Amniotic epithelial cell (primary cell): ENCODE results near the gene ID4.
A peak's percentile ranks its signal among the peaks of the same experiment; 100 is the strongest.

ENCODE experiments used
- DNase-seq: peaks from one replicate; pipeline ENCODE4 v3.0.0-alpha.2; 2010; ENCODE audit warnings: low read depth

Gene ID4, protein sequence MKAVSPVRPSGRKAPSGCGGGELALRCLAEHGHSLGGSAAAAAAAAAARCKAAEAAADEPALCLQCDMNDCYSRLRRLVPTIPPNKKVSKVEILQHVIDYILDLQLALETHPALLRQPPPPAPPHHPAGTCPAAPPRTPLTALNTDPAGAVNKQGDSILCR

DNA sequence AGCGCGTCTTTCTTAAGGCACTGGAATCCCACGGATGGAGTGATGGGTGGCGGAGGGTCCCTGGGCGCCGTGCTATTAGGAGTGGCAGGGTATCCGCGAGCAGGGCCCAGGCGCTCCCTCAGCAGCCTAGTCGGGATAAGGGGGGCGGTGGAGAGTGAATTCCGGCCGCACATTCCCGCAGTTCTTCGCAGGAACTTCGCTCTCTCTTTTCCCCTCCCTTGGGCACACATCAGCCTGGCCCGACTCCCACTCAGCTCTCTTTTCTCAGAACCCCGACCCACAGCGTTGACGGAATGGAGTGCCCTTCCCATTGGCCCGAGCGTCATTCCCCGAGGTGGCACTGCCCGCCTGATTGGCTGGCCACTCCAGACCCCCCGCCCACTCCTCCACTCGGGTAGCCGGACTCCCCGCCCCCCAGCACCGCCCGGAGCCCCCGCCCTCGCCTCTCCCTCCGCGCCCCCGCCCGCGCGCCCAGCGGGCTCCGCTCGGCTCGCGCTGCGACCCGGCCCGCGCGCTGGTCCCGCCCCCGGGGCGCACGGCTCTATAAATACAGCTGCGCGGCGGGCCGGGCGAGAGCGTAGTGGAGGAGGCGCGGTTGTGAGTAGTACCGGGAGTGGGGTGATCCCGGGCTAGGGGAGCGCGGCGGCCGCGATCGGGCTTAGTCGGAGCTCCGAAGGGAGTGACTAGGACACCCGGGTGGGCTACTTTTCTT, at the start of gene ID4:
Gene ID4, plus strand, starts transcription at position 572 of the 712 bp plus-strand sequence. CDS start 385 bp downstream, outside the sequence.
- peak; percentile 94 for DNase-seq

DNA sequence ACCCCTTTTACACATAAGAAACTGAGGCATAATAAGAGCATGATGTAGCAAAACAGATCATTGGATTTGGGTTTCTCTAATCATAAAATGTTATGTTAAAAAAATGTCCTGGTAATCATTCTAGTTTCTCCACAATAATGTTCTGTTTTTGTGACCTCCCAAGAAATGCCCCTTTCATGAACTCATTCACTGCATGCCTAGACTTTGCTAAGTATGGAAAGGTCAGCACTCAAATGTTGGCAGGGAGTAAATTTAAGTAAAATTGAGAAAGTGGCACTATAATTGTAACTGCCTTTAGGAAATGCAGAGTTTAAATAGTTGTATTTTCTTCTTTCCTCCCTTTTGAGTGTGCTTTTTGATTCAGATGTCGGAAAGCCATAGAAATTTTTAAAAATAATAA, 48.5 kb upstream of the ID4 start:
- no peak for DNase-seq

DNA sequence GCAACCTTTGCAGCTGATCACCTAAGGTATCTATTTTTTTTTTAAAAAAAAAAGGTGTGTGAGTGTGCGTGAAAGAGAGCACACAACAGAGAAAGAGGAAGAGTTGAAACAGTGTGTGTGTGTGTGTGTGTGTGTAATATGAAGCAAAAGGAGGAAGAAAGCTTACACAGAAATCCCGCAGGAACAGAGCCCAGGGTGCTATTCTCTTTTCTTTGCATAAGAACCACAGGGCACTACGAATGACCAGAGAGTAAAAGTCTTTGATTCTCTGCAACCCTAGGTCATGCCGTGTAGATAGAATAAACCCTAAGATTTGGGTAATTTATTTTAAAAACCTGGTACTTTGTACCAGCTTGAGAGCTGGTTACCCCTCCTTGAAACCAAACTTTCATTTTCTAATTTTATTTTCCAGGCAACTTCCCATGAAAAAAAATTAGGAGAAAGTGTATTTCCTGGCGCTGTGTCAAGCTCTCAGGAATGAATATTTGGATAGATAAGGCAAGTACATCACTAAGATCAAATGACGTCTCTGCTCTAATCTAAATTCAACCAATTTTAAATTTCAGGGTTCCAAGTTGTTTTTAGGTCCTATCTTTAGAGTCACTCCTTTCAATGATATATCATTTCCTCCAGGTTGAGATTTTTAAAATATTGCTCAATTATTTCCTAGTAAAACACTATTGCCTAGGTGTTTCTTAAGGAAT, 47.9 kb upstream of the ID4 start:
- DNase-seq, result peak; percentile 17

DNA sequence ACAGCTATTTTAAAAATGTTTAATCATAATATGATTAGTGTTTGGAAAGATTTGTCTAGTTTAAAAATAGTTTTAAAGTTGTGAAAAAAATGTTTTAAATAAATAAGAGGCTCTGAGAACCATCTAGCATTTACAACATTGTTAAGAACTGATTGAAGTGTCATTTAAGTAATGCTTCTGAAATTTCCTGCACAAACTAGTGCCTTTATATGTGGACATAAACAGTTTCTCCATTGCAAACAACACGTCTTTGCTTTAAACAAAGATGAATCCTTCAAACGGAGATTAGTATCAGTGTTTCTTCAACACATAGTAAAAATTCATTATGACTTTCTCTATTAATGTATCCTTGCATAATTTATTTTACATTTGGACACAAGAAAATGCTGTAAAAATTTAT, 45.9 kb upstream of the ID4 start:
- DNase-seq, result no peak

DNA sequence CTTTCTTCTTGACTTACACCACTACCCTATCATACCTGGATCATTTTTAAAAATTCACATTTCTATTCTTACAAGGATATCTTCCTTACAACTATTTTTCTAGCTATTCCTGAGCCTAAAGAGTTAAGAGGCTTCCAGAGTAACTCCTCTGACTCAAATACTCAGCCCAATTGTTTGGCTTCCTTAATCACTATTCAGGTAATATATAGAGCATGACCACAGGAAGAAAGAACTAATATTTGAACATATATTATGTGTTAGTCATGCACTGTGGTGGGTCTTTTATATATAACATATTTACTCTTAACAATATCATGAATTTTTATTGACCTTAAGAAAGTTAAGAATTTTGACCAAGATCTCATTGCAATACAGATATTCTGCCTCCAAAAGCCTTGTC, 42.0 kb upstream of the ID4 start:
- DNase-seq, result no peak

DNA sequence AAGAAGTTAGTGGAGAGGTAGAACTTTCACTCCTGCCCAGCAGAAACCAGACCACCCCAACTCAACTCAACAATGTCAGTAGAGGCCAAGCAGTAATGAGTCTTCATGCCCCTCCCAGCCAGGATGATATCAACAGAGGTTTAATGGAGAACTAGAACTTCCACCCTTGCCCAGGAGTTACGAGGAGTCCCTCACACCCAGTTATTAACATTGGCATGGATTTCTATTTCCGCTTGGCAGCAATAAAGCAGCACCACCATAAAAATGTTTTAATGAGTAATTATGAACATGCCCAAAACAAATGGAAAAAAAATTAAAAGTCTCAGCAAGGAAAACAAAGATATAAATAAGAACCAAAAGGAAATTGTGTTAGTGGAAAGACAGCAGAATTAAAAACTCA, 40.7 kb upstream of the ID4 start:
- no peak for DNase-seq

DNA sequence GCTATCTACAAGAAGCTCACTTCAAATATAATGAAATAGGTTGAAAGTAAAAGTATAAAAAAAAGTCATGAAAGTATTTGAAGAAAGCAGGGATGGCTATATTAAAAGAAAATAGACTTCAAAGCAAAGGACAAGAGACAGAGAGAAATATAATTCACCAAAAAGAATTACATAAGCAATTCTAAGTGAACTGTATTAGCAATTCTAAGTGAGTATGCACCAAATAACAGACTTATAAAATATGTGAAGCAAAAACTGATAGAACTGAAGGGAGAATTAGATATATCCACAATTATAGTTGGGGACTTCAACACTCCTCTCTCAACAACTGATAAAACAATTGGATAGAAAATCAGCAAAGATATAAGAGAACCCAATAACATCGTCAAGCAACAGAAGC, 38.8 kb upstream of the ID4 start:
- DNase-seq, result no peak

DNA sequence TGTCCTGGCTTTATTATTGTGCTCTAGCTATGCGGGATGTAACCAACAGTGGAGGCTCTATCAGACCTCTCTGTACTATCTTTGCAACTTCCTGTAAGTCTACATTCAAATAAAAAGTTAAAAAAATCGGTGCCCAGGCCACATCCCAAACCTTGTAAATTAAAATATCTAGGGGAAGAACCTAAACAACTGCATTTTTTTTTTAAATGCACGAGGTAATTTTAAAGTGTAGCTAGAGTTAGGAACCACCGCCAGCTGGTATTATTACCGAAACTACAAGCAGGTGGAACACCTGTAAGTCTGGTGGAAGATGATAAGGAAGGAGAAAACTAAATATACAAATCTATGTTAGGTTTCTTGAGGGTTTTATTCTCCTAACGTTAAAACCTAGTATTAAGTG, 34.5 kb upstream of the ID4 start:
- DNase-seq, result no peak

DNA sequence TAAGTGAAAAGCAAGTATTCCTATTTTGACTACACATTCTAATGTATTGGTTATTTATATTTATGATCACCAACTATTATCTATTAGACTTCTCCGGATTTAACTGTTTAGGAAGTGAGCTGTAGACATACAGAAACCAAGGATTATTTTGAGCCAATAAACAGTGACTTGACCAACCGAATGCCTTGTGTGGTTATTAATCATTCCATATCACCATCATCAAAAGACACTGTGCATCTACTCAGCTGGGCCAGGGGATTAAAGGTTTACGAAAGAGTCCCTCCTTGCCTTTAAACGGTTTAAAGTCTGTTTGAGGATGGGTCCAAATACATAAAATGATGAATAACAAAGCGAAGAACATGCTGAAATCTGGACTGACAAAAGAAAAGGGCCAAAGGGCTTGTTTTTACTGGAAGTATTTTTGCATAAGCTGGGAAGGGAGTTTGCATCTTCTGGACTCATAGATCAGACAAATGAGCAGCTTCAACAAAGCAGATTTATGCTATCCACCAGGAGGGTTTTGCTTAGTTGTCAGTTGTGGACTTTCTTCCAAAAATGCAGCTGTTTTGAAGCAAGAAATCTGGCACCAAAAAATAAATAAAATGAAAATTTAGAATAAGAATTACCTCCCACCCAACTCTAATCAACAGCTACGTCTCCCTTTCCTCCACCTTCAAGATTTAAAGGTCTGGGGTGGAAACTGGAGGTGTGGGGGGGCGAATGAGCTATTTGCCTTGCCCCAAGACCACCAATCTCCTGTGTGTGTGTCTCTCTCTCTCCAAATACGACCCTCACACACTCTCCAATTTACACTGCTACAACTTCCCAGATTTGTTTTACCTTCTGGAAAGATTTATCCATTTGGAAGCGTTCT, 33.6 kb upstream of the ID4 start:
- DNase-seq, result peak; percentile 79

DNA sequence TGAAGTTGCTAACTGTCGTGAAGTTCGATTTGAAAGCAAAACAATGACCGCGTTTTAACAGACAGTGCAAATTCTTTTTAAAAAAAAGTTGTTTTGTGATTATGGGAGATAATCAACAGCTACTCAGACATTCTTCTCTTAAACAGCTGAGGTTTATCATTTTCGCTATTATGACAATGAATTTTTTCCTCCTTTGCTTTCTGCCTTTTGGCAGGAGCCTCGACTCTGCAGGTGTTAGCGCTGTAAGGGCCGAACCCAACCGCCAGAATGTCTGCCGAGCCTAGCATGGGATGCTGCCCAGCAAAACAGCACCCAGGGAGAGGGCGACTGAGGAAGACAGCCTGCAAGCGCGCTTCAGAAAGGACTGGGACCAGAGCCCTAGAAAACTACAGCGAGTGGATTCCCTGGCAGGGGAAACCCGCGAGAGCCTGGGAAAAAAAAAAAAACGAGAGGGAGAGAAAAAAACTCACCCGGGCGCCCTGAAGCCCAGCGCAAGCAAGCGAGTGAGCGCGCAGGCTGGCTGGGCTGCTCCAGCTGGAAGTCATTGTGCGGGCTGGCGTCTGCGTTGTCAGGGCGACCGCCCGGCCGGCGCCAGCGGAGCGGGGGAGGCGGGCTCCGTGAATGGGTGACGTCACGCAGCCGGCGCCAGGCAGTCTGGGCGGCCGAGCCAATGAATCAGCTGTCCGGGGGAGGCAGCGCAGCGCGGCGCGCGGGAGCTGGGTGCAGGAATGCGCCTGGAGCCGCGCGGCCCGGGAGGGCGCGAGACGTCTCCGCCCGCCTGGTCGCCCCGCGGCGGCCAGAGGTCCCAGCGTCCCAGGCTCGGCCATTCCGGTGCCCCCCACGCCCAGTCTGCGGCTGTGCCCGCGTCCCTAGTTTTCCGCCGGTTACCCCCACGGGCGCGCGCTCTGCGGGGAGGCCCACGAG, 32.7 kb upstream of the ID4 start:
- DNase-seq, result peak; percentile 94

DNA sequence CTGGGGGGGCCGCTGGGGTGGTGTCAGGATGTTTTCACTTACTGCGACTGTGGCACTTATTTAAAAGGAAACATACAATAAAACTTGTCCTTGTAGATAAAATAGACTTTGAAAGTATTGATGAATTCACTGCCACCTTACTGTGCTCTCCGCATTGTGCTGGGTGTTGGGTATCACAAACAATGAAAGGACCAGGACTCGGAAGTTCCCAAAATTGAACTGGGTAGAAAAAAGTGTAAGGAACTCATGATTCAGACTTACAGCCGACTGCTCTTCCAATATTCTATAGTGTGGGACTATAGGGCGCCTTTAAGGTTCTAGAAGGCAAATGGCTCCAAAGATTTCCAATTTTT, 32.1 kb upstream of the ID4 start:
- no peak for DNase-seq

DNA sequence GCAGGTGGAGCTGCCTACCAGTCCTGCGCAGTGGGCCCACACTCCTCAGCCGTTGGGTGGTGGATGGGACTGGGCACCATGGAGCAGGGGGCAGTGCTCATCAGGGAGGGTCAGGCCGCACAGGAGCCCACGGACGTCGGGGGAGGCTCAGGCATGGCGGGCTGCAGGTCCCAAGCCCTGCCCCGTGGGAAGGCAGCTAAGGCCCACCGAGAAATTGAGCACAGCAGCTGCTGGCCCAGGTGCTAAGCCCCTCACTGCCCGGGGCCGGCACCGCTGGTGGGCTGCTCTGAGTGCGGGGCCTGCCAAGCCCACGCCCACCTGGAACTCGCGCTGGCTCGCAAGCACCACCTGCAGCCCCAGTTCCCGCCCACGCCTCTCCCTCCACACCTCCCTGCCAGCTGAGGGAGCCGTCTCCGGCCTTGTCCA, 30.2 kb upstream of the ID4 start:
- no peak for DNase-seq

DNA sequence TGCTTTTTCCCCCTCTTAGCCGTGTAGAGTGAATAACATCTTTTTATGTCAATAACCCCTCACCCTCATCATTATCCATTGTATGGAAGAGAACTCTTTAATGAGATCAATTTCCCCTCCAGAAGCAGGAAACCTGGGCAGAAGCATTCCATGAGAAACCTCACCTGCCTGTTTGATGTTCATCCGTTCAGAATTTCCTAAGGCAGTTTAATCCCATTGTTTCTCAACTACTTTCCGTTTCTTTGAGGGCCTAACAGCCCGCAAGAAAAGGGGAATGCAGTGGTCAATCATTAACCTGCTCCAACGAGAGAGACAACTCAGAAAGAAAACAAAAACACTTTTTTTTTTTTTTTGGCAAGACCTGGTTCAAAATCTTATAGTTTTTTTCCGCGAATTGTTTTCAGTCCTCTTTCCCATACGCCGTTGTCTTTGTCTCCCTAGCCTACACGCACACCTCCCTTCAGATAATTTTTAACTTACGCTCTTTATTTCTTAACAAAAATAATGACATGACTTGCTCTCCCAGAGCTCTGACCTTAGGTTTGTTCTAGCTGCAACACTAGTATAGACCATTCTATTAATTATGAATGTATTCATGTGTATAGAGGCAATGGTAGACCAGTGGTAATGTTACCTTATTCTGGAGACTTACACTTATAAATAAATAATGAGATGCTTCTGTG, 25.6 kb upstream of the ID4 start:
- DNase-seq, result no peak

DNA sequence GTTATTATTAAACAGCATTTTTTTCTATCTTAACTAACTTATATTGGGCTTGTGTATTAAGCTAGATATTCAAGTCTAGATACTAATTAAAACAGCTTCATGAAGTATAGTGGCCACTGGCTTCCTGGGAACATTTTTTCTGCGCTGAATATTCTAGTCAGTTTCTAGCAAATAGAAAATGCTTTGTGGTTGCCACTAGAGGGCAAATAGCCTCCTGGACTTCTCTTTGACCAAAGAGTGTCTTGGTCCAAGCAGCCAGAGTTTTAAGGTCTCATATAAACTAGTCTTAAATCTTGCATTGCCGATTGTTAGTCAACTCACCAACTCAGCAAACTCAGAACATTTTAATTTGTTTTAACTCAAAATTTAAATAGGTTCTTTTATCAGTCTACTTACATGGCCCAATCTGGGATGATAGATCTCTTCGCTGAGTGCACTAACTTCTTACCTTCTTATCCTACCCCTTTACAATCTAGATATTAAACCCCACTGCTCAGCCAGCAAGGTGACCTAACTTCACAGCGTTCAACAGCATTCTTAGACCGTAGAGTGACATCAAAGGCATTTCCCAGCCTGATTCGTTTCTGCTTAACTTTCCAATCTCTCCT, 24.6 kb upstream of the ID4 start:
- peak; percentile 67 for DNase-seq

DNA sequence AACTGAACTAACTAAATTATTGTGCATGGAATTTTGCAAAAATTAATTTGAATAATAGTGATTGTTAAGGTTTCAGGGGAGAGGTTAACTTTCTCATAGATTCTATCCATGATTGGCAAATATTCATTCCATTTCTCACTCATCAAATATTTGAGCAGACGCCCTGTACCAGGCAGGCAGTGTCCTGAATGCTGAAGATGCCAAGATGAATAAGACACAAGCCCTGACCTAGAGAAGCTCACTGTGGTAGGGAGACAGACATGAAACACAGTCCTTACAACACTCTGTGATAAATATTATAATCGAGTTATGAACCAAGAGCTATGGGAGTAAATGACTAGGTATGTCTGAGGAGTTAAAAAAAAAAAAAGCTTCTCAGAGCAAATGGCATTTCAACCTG, 18.4 kb upstream of the ID4 start:
- DNase-seq, result no peak

DNA sequence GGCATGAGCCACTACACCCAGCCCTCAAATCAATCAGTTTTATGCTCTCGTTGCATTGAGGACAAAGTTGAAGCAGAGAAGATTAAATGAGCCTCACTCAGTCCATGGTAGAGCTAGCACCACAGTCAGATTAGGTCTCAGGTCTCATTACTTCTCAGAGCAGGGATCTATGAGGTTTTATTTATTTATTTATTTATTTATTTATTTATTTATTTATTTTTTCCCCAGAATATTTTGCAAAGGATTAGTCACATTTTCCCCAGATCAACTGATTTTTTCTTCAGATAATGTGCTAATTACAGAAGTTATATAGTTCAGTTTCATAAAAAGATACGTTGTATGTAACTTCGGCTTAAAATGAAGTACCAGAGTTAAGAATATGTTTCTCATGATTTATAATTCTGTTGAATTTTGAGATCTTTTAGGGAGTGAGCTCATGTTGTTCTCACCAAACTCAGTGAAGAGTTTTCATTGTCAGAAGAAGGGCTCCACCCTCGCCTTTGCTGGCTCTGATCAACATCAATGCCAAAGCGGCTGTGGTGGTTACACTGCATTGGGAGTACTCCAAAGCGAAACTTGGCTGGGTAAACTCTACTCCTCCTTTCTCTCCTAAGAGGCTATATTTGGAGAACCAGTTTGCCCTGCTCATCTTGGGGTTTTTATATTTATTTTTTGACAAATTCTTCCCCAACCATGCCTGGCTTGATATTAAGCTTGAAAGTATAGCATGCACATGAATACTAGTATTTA, 12.9 kb upstream of the ID4 start:
- DNase-seq, result no peak

DNA sequence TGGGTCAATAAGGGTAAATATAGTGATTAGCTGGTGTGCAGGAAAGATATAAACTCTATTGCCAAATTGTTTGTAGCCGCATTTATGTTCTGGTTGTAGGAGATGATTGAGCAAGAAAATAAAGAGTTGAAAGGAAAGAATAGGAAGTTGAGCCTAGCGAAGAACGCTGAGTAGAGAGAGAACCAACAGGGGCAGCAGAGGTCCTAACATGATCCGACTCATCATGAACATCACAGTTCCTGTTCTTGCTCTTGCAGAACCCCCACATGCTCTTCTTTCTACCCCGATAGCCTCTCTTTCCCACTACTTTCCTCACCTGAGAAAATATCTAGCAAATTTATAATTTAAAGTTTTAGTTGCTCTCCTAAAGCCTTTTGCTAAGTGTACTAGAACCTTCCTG, 9.9 kb upstream of the ID4 start:
- no peak for DNase-seq

DNA sequence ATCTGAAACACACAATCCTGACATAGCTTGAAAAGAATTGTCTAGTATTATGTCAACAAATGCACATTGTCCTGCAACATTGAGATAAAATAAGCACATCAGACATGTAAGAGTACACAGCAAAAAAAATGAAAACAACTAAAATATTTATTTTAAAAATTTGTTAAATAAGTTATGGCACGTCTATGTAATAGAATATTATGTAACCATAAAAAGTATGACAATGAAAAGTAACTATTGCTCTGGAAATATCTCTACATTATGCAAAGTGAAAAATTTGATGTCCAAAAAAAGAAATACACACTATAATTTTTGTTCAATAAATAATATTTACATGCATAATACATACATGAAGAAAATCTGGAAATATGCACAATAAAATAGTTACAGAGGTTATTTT, 9.3 kb upstream of the ID4 start:
- DNase-seq, result no peak

DNA sequence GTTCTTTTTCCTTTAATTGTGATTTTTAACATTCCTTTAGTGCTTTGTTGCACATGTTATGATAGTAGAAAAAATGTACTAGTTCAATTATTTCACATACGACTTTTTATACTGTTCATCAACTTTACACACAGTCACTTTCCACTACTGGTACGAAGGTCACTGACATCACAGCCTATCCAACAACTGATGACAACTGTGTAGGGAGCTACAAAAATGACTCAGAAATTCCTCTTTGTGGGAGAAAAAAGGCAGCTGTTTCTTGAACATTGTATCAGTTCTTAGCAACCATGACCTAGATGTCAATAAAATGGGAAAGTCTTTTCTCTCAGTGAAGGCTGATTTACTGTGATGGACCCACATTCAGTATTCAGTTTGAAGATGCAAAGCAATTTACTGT, 7.0 kb upstream of the ID4 start:
- no peak for DNase-seq

DNA sequence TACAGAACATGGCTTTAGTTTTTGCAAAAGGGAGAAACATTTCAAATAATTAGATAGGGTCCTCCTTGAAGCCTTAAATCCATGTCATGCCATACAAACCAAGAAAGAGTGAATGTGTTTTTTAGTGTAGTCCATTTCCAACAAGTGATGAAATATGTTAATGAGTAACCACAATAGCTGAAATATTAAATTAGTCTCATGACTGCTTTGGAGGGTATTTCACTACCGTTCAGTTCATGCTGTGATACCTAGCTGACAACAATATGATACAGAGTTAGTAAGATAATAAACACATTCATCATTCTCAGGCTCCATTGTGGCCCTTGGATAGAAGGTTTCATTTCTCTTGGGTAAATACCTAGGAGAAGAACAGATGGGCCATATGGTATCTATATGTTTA, 5.8 kb upstream of the ID4 start:
- no peak for DNase-seq
